ENCODE data around the gene RNF213.

GRCh38 chr17:80316431-80316830 is 55.8 kb downstream of the RNF213 start:
- TF ChIP-seq CBFB (IDR thresholded peaks at IDR 0.05; ENCODE audit: low read depth) (no peak), CBX5 (IDR thresholded peaks at IDR 0.05; ENCODE audit: low read depth) (no peak), SP1 (IDR thresholded peaks at IDR 0.05; ENCODE audit: low read depth, low read length) (no peak), BHLHE40 (IDR thresholded peaks at IDR 0.05; ENCODE audit: borderline replicate concordance in 1 of 2, low read depth in 2 of 2, low read length in 1 of 2) (no peak), PAX5 (IDR thresholded peaks at IDR 0.05; ENCODE audit: borderline replicate concordance, low read depth, low read length) (no peak), CTCF (IDR thresholded peaks at IDR 0.05 in 2 of 3, conservative IDR thresholded peaks at IDR 0.05 in 1 of 3; ENCODE audit: control insufficient read depth in 2 of 3, extremely low read depth in 1 of 3, insufficient read depth in 1 of 3, low read depth in 3 of 3, low read length in 3 of 3) (no peak), POLR2A (IDR thresholded peaks at IDR 0.05; ENCODE audit: low read depth, low read length) (no peak), SMAD1 (IDR thresholded peaks at IDR 0.05; ENCODE audit: low read depth, partially characterized antibody) (no peak), SREBF2 (IDR thresholded peaks at IDR 0.05; ENCODE audit: low read length) (no peak)
- TF ChIP-seq, protein P1, sequence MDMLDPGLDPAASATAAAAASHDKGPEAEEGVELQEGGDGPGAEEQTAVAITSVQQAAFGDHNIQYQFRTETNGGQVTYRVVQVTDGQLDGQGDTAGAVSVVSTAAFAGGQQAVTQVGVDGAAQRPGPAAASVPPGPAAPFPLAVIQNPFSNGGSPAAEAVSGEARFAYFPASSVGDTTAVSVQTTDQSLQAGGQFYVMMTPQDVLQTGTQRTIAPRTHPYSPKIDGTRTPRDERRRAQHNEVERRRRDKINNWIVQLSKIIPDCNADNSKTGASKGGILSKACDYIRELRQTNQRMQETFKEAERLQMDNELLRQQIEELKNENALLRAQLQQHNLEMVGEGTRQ (IDR thresholded peaks at IDR 0.05; ENCODE audit: borderline replicate concordance, low read depth, low read length), result no peak
- TF ChIP-seq, protein P2, sequence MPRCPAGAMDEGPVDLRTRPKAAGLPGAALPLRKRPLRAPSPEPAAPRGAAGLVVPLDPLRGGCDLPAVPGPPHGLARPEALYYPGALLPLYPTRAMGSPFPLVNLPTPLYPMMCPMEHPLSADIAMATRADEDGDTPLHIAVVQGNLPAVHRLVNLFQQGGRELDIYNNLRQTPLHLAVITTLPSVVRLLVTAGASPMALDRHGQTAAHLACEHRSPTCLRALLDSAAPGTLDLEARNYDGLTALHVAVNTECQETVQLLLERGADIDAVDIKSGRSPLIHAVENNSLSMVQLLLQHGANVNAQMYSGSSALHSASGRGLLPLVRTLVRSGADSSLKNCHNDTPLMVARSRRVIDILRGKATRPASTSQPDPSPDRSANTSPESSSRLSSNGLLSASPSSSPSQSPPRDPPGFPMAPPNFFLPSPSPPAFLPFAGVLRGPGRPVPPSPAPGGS (IDR thresholded peaks at IDR 0.05; ENCODE audit: borderline replicate concordance, insufficient read depth, low read depth, low read length, poor library complexity, severe bottlenecking), result no peak
- TF ChIP-seq, protein P3, sequence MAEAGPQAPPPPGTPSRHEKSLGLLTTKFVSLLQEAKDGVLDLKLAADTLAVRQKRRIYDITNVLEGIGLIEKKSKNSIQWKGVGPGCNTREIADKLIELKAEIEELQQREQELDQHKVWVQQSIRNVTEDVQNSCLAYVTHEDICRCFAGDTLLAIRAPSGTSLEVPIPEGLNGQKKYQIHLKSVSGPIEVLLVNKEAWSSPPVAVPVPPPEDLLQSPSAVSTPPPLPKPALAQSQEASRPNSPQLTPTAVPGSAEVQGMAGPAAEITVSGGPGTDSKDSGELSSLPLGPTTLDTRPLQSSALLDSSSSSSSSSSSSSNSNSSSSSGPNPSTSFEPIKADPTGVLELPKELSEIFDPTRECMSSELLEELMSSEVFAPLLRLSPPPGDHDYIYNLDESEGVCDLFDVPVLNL (IDR thresholded peaks at IDR 0.05; ENCODE audit: low read depth, low read length), result no peak

Measured in GM12878 (cell line).